DOHH2 (cell line): Measurements from ENCODE around the gene RNF168.

Experiments used
- H3F3A ChIP-seq: fragments of 200-600 bp; sonication (generic), shearing (Covaris generic); 2 replicates; pipeline ENCODE4 v1.6.0; 2016; ENCODE audit warnings: antibody characterized with exemption, mild to moderate bottlenecking; ENCODE audit not compliant: control insufficient read depth, insufficient read depth
- H3K27ac ChIP-seq: fragments of 200-600 bp; sonication (generic); 2 replicates; pipeline ENCODE4 v1.5.1; 2014; ENCODE audit warnings: low read depth, mild to moderate bottlenecking, low read length, moderate library complexity
- H3K27me3 ChIP-seq: fragments of 200-600 bp; sonication (generic); 2 replicates; pipeline ENCODE4 v1.6.1; 2014; ENCODE audit warnings: mild to moderate bottlenecking, low read length, mixed read lengths; ENCODE audit not compliant: control insufficient read depth
- H3K36me3 ChIP-seq: fragments of 200-600 bp; sonication (generic); 2 replicates; pipeline ENCODE4 v1.6.1; 2014; ENCODE audit warnings: mild to moderate bottlenecking, low read length, moderate library complexity, mixed read lengths; ENCODE audit not compliant: control insufficient read depth
- H3K4me1 ChIP-seq: fragments of 200-600 bp; sonication (generic); 2 replicates; pipeline ENCODE4 v1.6.1; 2014; ENCODE audit warnings: mild to moderate bottlenecking, low read length, mixed read lengths; ENCODE audit not compliant: control insufficient read depth
- H3K4me2 ChIP-seq: fragments of 200-600 bp; sonication (generic); 2 replicates; pipeline ENCODE4 v1.6.0; 2014; ENCODE audit warnings: mild to moderate bottlenecking, low read length, moderate library complexity
- H3K4me3 ChIP-seq: fragments of 200-600 bp; sonication (generic); 2 replicates; pipeline ENCODE4 v1.5.1; 2014; ENCODE audit warnings: mild to moderate bottlenecking, low read length, mixed read lengths
- H3K79me2 ChIP-seq: fragments of 200-600 bp; sonication (generic); 2 replicates; pipeline ENCODE4 v1.6.1; 2014; ENCODE audit warnings: mild to moderate bottlenecking, low read length, mixed read lengths; ENCODE audit not compliant: control insufficient read depth
- H3K9me2 ChIP-seq: fragments of 200-600 bp; sonication (generic); replicated peaks from 2 replicates; pipeline ENCODE4 v1.6.1; 2014; ENCODE audit warnings: mild to moderate bottlenecking, low read length, mixed read lengths; ENCODE audit not compliant: control insufficient read depth
- H3K9me3 ChIP-seq: fragments of 200-600 bp; sonication (generic); 2 replicates; pipeline ENCODE4 v1.6.1; 2014; ENCODE audit warnings: antibody characterized with exemption, low read length, mixed read lengths; ENCODE audit not compliant: control insufficient read depth, insufficient read depth
- H4K20me1 ChIP-seq: fragments of 200-600 bp; sonication (generic); 2 replicates; pipeline ENCODE4 v1.6.0; 2014; ENCODE audit warnings: low read depth, mild to moderate bottlenecking, antibody characterized with exemption, low read length, moderate library complexity; ENCODE audit not compliant: control insufficient read depth, insufficient read depth
- CTCF ChIP-seq: fragments of 200-600 bp; sonication (generic); IDR thresholded peaks from one replicate; pipeline ENCODE4 v1.5.1; 2014; ENCODE audit warnings: antibody characterized with exemption, mild to moderate bottlenecking, low read depth, low read length; ENCODE audit not compliant: poor library complexity, severe bottlenecking
- EZH2phosphoT487 ChIP-seq: fragments of 200-600 bp; sonication (generic); IDR thresholded peaks from 2 replicates; pipeline ENCODE4 v1.6.1; 2017; ENCODE audit warnings: borderline replicate concordance, mild to moderate bottlenecking, antibody characterized with exemption, low read length, moderate library complexity, mixed read lengths

RNF168 gene

GRCh38 chr3:196444500-196444894 lies 59.1 kb downstream of the RNF168 start:
- Histone ChIP-seq H3K4me1 (peaks cover 15% of the 10 kb centered on the region), H3K4me2 (no peak overlapping the region), H3K36me3 (no peaks in the 10 kb centered on the region), H3K27me3 (peaks cover 3% of the 10 kb centered on the region; the same call in 1 of the 2 replicates), H3K4me3 (no peak overlapping the region), H3K79me2 (no peaks in the 10 kb centered on the region), H3K27ac (no peak overlapping the region), H3F3A (peaks cover 3% of the 10 kb centered on the region; the same call in 1 of the 2 replicates), H4K20me1 (no peaks in the 10 kb centered on the region), H3K9me3 (no peaks in the 10 kb centered on the region), H3K9me2 (no peaks in the 10 kb centered on the region)
- TF ChIP-seq CTCF (no peak), EZH2phosphoT487 (no peak)

DNA sequence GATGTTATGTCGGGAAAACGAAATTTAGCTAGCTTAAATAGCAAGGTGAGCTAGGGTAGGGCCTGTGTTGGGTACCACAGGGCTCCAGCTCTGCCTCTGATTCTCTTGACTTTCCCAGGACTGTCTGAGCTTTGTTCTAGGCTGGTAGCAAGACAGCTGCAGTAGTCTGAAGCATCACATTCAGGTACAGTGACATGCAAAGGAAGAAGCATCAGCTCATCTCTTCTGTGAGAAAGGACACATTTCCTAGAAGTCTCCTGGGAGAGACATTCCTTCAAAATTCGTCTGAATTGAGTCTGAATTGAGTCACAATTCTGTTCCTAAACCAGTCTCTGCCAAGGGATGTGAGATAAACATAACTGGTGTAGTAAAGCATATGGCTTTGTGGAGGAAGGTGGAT lies 62.9 kb downstream of the RNF168 start:
- Histone ChIP-seq H3F3A (peaks cover 3% of the 10 kb centered on the region; the same call in 1 of the 2 replicates), H3K9me3 (no peaks in the 10 kb centered on the region), H3K79me2 (no peaks in the 10 kb centered on the region), H3K36me3 (no peaks in the 10 kb centered on the region), H3K27ac (no peak overlapping the region), H4K20me1 (no peaks in the 10 kb centered on the region), H3K4me2 (no peak overlapping the region), H3K9me2 (no peaks in the 10 kb centered on the region), H3K27me3 (peaks cover 3% of the 10 kb centered on the region; the same call in 1 of the 2 replicates), H3K4me1 (peaks cover 15% of the 10 kb centered on the region), H3K4me3 (no peak overlapping the region)
- TF ChIP-seq EZH2phosphoT487 (no peak), CTCF (no peak)

GRCh38 chr3:196440041-196440537 lies 63.5 kb downstream of the RNF168 start:
- Histone ChIP-seq H3K4me1 (peaks cover 15% of the 10 kb centered on the region), H3K4me2 (peak overlapping the region; percentile 7; the same call in 1 of the 2 replicates)
- TF ChIP-seq EZH2phosphoT487, result no peak
- TF ChIP-seq CTCF, result no peak

More at GRCh38 chr3:196440041-196440537, 63.5 kb downstream of the RNF168 start:
- Histone ChIP-seq H4K20me1 (no peaks in the 10 kb centered on the region), H3K9me2 (no peaks in the 10 kb centered on the region), H3F3A (peaks cover 3% of the 10 kb centered on the region; the same call in 1 of the 2 replicates), H3K9me3 (no peaks in the 10 kb centered on the region), H3K4me3 (no peak overlapping the region), H3K36me3 (no peaks in the 10 kb centered on the region), H3K79me2 (no peaks in the 10 kb centered on the region), H3K27me3 (peaks cover 3% of the 10 kb centered on the region; the same call in 1 of the 2 replicates), H3K27ac (no peak overlapping the region)
